DMS153 (cell line): ENCODE measurements around the gene RFFL.
"Not testable (repeated sequence)": the region's sequence is repeated elsewhere in the genome, so short reads cannot be mapped to it uniquely, and the experiment has no call there.

Source experiments
- DNase-seq: peaks from one replicate; lab custom pipeline; 2025; lab: John Stamatoyannopoulos, UW

The RFFL gene

GRCh38 chr17:35002876-35003551 is 60.5 kb downstream of the RFFL start:
- no peak for DNase-seq

GRCh38 chr17:35001549-35001948 is 62.0 kb downstream of the RFFL start:
- no peak for DNase-seq

GRCh38 chr17:35000965-35001364 is 62.5 kb downstream of the RFFL start:
- not testable (repeated sequence) for DNase-seq

DNA sequence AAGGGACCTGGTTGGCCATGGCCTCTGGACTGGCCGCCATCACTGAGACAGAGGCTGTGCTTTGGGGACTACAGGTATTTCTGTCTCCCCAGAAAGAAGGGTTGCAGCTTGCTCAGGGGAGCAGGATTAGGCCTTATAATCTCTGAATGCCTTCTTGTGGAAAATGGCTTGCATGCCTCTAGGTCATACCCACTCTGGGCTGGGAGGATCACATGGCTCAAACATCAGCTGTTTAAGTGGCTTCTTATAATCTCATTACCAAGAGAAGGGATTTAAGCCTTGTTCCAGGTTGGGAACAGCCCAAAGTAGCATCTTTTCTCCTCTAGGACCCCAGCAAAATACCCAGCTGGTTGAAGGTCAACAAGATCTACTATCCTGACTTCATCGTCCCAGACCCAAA is 64.1 kb downstream of the RFFL start:
- no peak for DNase-seq

GRCh38 chr17:34998205-34998604 is 65.3 kb downstream of the RFFL start:
- DNase-seq, result peak; percentile 54

DNA sequence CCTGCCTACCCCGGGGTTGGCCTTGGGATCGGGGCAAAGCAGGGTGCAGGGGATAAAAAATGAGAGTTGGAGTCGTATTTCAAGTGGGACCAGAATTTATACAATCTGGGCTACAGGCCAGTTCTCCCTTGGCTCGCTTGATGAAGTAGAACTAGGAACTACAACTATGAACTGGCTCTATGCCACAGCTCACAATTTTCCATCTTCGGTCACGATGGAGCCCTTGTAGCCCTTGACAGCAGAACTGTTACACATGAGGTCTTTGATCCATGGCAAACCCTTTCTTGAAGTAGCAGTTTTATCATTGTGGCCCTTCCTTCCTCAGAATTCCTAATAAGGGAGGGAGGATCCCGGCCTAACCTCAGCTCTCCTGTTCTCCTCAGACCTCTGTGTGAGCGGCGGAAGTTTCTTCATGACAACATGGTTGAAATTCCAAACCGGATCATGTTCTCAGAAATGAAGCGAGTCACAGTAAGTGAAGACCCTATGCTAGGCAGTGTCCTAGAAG is 66.1 kb downstream of the RFFL start:
- DNase-seq, result no peak

DNA sequence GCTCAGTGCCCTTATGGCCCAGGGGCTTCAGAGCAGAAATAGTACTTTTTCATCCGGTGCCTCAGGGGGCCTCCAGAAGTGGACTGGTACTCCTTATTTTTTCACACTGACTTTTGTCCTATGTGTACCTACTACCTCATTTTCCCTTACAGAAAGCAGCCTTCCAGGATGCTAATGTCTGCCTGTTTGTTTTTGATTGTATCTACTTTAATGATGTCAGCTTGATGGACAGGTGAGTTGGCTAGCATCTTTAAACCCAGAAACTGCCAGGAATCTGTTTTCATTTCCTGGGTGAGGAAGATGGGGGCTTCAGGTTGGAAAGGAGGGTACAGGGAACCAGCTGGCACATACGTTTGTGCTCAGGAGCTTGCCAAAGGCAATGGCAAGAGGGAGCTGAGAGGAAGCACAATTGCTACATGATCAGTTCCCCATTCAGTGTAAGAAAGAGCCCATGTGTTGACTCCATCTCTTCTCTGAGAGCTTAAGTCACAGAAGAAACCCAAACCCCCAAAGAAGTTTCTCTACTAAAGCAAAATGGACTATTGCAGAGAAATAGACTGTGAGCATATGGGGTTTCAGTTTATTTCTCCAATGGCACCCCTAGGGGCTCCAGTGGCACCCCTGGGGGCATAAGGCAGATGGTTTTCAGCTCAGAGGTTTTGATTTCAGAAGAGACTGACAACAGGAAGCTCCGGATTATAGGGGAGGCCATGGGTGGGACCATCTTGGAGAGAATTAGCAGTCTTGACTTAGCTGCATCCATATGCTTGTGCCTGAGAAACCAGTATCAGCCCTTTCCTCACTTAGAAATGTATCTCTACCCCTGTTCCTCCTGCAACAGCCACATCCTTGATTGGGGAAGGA is 66.9 kb downstream of the RFFL start:
- no peak for DNase-seq

- no peak for DNase-seq
Measured at GRCh38 chr17:34993031-34993430, 70.5 kb downstream of the RFFL start.

DNA sequence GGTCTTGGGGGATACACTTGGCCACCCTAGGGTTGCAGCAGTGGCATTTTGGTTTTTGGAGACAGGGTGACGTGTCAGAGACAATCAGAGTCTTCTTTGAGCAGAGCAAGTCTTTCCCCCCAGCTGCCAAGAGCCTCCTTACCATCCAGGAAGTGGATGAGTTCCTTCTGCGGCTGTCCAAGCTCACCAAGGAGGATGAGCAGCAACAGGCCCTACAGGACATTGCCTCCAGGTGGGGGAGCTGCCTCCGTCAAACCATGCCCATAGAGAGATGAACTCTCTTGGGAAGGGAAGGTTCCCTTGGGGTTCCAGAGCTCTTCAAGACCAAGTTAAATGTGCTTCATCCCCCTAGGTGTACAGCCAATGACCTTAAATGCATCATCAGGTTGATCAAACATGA is 71.9 kb downstream of the RFFL start:
- no peak for DNase-seq

- no peak for DNase-seq
Measured at GRCh38 chr17:34990921-34991365, 72.6 kb downstream of the RFFL start.

- no peak for DNase-seq
Measured at GRCh38 chr17:34989473-34989872, 74.0 kb downstream of the RFFL start.

- no peak for DNase-seq
Measured at GRCh38 chr17:34988644-34989043, 74.9 kb downstream of the RFFL start.

DNA sequence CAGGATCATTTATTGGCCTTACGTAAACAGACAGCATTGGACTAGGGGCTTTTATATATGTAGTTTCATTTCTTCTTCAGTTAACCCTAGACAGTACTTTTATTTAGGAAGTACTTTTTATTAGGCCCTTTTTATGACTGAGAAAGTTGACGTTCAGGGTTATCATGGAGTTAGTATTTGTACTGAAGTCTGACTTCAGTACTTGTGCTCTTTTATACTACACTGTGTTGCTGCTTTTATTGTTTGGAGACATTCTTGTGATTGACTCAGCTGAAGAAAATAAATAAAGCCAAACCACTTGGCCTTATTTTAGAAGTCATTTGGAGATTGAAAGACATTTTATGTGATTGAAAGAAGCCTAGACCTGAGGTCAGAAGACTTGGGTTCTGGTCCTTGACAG is 76.3 kb downstream of the RFFL start:
- DNase-seq, result no peak

DNA sequence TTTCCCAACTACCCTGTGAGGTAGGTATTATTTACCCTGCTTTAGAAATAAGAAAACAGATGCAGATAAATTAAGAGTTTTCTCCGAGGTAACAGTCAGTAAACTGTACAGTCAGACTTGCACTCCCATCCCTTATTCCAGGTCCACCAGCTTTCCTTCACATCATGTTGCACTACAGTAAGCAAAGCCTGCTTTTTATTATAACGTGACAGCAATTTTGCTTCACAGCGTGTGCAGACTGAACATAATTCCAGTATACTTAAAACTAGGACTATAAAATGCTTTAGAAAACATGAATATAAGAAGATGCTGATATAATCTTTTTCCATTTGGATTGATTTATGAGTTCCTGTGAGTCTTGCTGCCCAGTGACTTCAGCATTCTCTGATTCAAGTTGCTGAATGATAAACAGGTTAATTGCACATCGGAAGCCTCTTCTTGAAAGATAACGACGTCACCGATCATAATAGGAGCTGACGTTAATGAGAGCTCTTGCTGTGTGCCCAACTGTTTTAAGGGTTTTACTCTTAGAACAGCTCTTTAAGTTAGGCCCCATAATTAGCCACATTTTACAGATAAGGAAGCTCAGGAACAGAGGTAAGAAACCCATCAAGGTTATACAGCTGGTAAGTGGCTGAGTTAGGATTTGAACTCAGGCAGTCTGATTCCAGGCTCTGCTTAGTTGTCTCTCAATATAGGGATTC is 81.8 kb downstream of the RFFL start:
- peak; percentile 19 for DNase-seq

- DNase-seq, result peak; percentile 31
Measured at GRCh38 chr17:34980681-34981537, 82.6 kb downstream of the RFFL start.

- DNase-seq, result peak; percentile 85
Measured at GRCh38 chr17:34980353-34980680, 83.2 kb downstream of the RFFL start, which contains the start of gene LIG3. LIG3 (plus strand) TSS chr17:34980512; CDS start chr17:34983006, 2,494 bp downstream.

DNA sequence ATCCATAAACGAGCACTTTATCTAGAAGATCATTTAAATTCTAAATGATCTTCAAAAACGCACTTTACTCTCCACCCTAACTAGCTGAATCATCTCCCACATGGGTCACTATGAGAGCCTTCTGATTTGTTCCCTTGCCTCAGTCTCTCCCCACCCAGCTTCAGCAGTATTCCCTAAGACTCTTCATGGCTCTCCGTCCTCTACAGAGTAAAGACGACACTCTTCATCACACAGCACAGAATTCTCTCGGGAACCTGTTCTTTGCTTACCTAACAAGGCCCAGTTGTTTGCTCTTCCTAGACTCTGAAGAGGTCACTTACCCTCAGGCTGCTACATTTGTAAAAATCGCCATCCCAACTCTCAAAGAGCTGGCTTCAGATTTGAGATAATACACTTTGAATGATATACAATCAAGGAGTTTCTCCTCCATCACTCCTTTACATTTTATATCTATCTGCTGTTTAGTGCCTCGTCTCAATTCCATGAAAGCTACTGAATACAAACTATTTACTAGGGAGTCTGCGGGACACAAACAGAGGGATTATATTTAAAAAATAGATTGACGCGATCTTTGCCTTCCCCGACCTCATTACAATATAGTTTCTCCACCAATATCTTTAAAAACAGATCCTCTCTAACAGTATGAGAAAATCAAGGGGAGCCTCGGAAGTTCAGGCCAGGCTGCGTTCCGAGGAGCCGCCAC is 83.7 kb downstream of the RFFL start:
- DNase-seq, result no peak

DNA sequence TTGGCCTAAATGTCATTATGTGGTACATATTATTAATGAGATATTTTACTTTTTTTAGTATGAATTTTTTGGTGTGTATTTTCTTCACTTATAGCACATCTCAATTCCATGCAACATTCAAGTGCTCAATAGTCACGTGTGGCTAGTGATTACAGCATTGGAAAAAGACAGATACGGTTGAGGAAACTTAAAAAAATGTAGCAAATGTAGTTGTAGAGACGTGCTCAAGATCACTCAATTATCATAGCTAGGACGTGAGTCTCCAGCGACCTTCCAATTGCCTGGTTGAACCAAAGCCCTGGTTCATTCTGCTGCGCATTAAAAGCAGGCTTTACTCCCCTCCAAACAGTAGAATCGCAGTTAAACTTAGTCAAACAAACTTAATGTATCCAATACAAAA is 84.4 kb downstream of the RFFL start:
- DNase-seq, result no peak

DNA sequence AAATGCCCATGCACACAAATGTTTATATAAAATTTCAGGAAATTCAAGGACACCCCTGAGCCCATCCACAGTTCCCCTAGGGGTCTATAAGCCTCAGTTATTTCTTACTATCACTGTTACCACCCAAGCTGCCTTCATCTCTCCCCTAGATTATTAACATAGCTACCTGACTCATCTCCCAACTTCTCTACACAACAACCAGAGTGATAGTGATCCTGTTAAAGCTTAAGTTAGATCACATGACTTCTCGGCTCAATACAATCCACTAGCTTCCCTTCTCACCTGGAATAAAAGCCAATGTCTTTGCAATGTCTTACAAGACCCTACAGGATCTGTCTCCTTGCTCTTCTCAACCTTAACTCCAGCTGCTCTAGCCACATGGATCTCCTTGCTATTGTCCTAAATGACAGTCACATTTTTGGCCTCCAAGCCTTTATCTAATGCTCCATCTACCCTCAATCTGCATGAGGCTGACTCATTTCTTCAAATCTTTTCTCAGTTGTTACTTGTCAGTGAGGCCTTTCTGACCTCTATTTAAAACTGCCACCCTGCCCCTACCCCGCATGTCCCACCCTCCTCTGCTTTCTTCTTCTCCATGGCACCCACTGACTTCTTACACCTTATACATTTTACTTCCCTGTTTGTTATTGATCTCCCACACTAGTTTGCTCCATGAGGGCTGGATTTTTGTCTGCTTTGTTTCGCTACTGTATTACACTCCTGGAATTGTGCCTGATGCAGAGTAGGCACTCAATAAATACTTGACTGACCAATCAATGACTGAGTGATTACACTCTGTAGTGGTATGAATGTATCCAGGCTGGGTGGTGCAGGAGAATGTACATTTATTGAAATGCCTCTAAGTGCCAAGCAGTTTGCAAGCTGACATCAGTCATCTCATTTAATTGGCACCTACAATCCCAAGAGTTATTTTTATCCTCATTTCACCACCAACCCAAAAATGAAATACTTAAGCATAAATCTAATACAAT is 88.4 kb downstream of the RFFL start:
- no peak for DNase-seq

GRCh38 chr17:34974179-34974578 is 89.3 kb downstream of the RFFL start:
- no peak for DNase-seq
